HG03066 (cell line): ENCODE measurements around the gene DSE.

ENCODE experiments used
- ATAC-seq: cut with Tn5 transposase; IDR thresholded peaks from one replicate; pipeline ENCODE4 v1.9.1; 2021; ENCODE audit warnings: low read depth; ENCODE audit not compliant: unreplicated experiment

The DSE gene

GRCh38 chr6:116439522-116440051, 68.8 kb downstream of the DSE start:
- no peak for ATAC-seq

DNA sequence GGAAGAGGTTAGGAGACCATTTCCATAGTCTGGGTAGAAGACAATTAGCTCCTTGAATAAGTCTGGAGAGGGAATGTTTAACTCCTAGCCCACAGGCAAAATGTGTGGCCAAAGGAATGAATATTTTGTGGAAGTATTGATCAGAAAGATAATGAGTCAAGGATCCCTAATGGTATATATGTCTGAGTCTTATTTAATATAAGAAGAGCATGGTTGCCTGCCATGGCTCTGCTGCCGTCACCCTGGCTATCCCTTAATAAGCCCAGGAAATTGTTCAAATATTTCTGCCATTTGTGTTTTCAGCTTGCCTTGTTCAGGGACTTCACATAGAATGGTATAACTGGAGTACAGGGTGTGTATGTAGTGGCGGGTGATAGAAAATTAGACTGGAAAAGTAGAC, 72.4 kb downstream of the DSE start:
- no peak for ATAC-seq

GRCh38 chr6:116444092-116444491, 73.3 kb downstream of the DSE start:
- no peak for ATAC-seq

DNA sequence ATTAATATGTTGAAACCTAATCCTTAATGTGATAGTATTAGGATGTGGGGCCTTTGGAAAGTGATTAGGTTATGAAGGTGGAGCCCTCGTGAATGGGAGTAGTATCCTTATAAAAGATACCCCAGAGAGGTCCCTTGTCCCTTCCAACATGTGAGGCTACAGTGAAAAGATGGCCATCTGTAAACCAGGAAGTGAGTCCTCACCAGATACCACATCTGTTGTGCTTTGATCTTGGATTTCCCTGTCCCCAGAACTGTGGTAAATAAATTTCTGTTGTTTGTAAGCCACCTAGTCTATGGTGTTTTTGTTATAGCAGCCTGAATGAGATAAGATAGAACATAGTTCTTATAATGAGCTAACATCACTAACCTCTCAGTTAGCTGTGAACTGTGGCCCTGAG, 73.8 kb downstream of the DSE start:
- no peak for ATAC-seq

GRCh38 chr6:116445102-116445501, 74.4 kb downstream of the DSE start:
- no peak for ATAC-seq

DNA sequence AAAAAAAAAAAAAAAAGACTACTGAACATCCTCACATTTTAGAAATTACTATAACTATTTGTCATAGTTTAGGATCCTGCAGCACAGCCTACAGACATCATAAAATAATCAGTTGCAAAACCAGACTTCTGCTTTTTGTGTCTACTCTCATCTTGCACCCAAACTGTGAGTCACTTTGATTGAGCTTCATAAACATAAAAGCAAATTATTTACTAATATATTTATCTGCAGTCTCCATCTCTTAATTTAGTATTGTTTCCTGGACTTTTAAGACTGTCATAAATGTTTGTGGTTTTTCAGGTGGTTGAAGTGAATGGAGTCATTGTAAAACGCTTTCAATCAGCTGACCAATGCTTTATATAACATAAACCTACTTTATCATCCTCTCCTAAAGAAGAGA, 75.7 kb downstream of the DSE start:
- ATAC-seq: no peak

DNA sequence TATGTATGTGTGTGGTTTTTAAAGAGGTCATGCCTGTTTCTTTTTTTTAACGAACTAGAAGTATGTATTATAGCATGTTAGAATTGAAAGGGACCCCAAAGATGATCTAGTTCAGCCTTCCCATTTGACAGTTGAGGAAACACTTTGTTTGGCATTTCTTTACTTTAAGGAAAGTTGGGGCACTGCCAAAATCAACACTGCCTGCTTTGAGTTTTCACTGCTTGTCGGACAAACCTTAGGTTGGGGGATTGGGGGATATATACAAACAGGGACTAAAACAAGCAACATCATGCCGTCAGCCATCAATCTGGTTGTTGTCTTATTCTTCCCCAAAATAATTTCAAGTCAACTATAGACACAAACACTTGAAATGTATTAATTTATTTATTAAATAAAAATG, 76.3 kb downstream of the DSE start:
- ATAC-seq: no peak

DNA sequence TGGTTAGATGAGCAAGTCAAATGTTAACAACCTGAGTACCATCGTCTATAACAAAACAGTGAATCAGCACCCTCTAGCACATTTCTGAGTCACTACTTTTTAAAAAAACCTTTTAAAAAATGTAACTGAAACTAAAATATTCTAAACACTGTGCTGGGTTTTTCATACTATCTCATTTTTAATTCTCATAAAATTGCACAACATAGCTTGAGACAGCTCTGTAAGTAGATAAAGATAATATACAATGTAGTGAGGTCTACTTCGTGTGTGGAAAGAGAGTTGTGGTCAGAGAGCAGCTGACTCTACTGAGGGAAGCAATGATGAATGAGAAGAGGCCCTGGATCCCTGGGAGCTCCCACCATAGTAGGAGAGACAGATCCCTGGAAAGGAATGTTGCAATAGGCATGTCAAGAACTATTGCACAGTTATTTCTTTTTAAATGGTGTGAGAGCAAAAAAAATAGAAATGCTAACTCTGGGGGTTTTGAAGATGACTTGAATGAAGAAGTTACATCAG, 76.8 kb downstream of the DSE start:
- ATAC-seq: no peak

DNA sequence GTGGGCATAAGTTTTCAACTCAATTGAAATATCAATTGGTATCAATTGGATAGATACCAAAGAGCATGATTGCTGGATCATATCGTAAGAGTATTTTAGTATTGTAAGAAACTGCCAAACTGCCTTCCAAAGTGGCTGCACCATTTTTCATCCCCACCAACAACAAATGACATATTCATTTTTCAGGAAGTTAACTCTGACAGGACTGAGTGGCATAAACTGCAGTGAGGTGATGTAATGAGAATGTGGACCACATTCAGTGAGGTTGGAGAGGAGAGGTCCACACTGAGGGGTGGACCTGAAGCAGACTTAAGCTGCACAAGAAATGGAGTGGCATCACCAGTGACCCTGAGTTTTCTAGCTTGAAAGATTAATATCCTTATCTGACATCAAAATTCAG, 78.8 kb downstream of the DSE start:
- no peak for ATAC-seq

- ATAC-seq: no peak
Observed at GRCh38 chr6:116450185-116450710, 79.5 kb downstream of the DSE start.

GRCh38 chr6:116450769-116451740, 80.3 kb downstream of the DSE start:
- peak; percentile 92 for ATAC-seq

GRCh38 chr6:116451916-116452315, 81.2 kb downstream of the DSE start:
- no peak for ATAC-seq

DNA sequence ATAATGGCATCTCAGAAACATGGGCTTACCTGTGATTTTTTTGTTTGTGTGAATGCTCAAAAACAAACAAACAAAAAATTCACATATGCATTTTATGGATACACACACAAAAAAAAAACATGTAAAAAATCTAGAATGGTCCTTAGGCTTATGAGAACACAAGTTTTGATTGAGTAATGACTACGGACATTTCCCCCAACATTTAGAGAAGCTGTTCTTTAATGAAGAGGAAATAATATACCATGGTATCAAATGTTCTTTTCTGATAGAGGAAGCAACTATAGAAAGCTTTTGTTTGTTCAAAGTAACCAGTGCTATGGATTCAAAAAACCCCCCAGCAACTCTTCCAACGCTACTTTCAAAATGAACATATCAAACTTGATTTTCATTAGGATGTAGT, 81.8 kb downstream of the DSE start:
- no peak for ATAC-seq

DNA sequence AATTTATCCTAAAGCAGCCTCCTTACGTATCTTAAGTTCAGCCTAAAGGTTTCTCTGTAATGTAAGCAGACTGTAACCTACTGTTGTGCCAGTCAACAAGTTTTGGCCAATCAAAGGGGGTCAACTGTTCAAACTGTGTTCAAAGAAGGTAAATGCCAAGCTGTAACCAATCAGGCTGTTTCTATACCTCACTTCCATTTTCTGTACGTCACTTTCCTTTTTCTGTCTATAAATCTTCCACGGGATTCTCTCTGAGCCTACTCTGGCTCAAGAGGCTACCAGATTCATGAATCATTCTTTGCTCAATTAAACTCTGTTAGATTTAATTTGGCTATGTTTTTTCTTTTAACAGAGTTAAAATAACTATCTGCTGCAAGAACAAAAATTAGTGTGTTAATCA, 85.4 kb downstream of the DSE start:
- ATAC-seq: no peak

- ATAC-seq: no peak
Observed at GRCh38 chr6:116456927-116457326, 86.2 kb downstream of the DSE start.

DNA sequence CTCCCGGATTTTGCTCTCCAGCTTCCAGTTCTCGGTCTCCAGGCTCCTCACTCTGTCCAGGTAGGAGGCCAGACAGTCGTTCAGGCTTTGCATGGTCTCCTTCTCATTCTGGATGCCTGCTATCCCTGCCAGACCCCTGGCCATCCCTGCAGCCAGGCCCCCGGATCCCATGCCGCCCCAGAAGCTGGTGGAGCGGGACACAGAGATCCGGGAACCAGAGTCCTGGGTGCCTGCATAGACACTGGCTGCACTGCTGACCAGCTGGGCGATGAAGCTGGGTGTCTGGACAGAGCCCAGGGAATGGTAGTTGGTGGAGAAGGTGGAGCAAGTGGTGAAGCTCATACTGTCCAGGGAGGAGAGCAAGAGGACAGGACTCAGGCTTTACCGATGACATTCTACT, 87.5 kb downstream of the DSE start:
- ATAC-seq: no peak

GRCh38 chr6:116459927-116460326, 89.2 kb downstream of the DSE start:
- no peak for ATAC-seq

GRCh38 chr6:116461331-116461931, 90.7 kb downstream of the DSE start, which contains the start of gene CALHM6:
TSS of gene CALHM6 (plus strand) at chr6:116461375. CDS start at chr6:116461930, 555 bp downstream.
- peak; percentile 5 for ATAC-seq

- peak; percentile 69 for ATAC-seq
Observed at GRCh38 chr6:116461932-116462885, 91.5 kb downstream of the DSE start.

DNA sequence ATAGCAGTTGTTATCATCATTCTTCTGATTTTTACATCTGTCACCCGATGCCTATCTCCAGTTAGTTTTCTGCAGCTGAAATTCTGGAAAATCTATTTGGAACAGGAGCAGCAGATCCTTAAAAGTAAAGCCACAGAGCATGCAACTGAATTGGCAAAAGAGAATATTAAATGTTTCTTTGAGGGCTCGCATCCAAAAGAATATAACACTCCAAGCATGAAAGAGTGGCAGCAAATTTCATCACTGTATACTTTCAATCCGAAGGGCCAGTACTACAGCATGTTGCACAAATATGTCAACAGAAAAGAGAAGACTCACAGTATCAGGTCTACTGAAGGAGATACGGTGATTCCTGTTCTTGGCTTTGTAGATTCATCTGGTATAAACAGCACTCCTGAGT, 92.6 kb downstream of the DSE start:
- ATAC-seq: no peak
